Mucosa of gallbladder (tissue), 1 donor: Measurements from ENCODE around the gene ENTPD8. TPM values are rescaled to one million over a fixed set of nuclear protein-coding genes. Genes with fewer than 3 reads are reported as not detected.

Source experiments
- DNase-seq: peaks from one replicate; pipeline ENCODE4 v3.0.0-alpha.2; 2020; ENCODE audit warnings: low spot score
- total RNA-seq: library from RNA; stranded (reverse); gene quantifications from one replicate; pipeline ENCODE4 v1.2.1, GENCODE V29; 2021
- donor health status: DM: no; HTN: no; CAD: no.

Gene ENTPD8
- total RNA-seq, 1 donor from 2014 or later: 27.9 TPM

GRCh38 chr9:137431416-137431931 is 9.7 kb downstream of the ENTPD8 start:
- DNase-seq: no peak

DNA sequence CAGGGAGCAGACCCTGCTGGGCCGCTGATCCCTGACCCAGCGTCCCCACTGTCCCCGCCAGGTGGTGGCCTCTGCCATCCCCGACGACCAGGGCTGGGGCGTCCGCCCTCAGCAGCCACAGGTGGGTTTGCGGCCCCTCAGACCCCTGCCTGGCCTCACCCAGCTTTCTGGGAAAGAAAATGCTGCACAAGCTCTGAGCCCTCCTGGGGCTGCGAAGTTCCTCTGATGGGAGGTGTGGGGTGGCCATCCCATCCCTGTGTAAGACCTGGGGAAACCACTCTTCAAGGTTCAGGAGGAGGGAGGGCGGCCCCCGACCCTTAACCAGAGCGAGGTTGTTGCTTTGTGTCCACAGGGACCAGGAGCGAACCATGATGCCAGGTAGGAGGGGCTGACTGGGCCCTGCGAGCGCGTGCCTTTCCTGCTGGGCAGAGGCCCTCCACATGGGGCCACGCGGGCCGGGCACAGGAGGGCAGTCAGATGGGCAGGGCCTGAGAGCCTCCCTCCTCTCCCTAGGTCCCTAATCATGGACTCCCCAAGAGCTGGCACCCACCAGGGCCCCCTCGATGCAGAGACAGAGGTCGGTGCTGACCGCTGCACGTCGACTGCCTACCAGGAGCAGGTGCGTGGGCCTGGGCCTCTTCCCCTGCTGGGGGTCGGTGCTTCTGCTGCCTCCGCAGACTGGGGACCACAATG is 10.3 kb downstream of the ENTPD8 start:
- no peak for DNase-seq

GRCh38 chr9:137429974-137430722 is 11.0 kb downstream of the ENTPD8 start:
- DNase-seq: no peak

- no peak for DNase-seq
These were observed 11.6 kb downstream of the ENTPD8 start for GRCh38 chr9:137429546-137429890.

DNA sequence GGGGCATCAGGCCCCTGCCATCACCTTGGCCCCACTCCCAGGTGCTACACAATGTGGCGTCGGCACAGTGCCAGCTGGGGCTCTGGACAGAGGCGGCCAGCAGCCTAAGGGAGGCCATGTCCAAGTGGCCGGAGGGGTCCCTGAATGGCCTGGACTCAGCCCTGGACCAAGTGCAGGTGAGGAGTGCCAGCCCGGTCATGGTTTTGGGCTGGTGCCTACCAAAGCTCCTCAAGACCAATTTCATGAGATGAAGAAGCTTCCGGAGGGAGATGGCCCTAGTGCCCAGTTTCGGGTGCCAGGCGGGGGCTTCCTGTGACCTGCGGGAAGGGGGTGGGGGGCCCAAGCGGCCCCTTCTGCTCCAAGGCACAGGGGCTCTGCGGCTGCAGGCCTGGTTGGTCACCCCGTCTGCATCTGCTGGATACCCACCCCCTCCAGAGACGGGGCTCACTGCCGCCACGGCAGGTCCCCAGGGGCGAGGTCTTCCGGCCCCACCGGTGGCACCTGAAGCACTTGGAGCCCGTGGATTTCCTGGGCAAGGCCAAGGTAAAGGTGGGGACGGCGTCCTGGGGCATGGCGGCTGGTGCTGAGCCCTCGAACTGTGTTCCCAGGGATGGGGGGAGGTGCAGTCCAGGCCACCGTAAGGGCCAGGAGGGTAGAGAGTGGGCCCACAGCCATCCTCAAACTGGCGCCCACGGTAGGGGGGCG is 12.2 kb downstream of the ENTPD8 start:
- DNase-seq: no peak

DNA sequence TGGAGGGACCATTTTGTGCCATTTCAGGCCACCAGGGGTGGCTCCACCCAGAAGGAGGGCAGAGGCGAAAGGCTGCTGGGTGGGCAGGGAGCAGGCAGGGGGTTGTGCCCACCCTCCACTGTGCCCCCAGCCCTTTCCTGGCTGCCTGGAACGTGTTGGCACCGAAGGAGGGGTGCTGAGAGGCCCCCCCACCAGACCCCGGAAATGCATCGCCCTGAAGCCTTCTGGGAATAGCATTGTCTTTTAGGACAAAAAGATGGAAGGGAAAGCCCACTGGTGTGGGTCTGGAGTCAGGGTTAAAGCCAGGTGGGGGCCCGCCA is 12.9 kb downstream of the ENTPD8 start:
- DNase-seq: no peak

- no peak for DNase-seq
These were observed 13.5 kb downstream of the ENTPD8 start for GRCh38 chr9:137427454-137428310.

- DNase-seq: no peak
These were observed 15.0 kb downstream of the ENTPD8 start for GRCh38 chr9:137426018-137426681.

GRCh38 chr9:137423514-137424291 is 17.5 kb downstream of the ENTPD8 start:
- DNase-seq: no peak

GRCh38 chr9:137422604-137423513 is 18.3 kb downstream of the ENTPD8 start, which contains the start of the genes EXD3 and NOXA1:
Gene EXD3, minus strand, starts transcription at chr9:137423162. Its CDS starts 27,805 bp downstream, at chr9:137395357.
Gene NOXA1, plus strand, starts transcription at chr9:137423393. Its CDS starts 137 bp downstream, at chr9:137423530.
- peak; percentile 93 for DNase-seq

DNA sequence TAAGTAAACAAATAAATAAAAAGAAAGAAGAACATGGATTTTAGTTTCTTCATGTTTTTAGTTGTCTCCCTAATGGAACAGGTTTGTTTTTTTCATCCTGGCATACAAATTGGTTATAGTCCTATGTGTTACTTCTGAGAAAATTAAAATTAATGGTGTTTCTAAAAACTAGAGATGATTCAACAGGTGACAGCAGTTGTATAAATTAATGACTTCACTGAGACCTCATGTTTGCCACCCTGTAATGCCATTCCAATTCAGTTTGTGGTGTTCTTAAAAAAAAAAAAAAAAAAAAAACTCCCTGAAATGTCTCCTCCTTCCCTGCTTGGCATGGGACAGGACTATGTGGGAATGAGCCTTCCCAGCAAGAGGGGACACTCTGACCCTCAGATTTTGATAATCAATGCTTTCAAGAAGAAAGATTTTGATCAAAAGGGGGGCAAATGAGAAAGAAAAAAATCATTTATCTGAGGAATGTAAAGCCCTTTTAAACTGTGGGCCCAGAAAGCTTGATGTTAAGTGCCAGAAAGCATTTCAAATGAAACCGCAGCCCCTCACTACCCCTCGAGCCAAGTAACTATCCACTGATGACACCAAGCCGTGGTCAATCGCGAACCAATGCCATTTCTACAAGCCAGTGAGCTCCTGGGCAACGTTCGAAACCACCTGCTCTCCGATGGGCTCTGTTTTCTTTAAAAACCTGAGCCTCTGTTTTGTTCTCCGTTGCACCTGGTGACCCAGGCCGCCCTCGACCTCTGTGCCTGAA is 19.1 kb downstream of the ENTPD8 start:
- DNase-seq: no peak

DNA sequence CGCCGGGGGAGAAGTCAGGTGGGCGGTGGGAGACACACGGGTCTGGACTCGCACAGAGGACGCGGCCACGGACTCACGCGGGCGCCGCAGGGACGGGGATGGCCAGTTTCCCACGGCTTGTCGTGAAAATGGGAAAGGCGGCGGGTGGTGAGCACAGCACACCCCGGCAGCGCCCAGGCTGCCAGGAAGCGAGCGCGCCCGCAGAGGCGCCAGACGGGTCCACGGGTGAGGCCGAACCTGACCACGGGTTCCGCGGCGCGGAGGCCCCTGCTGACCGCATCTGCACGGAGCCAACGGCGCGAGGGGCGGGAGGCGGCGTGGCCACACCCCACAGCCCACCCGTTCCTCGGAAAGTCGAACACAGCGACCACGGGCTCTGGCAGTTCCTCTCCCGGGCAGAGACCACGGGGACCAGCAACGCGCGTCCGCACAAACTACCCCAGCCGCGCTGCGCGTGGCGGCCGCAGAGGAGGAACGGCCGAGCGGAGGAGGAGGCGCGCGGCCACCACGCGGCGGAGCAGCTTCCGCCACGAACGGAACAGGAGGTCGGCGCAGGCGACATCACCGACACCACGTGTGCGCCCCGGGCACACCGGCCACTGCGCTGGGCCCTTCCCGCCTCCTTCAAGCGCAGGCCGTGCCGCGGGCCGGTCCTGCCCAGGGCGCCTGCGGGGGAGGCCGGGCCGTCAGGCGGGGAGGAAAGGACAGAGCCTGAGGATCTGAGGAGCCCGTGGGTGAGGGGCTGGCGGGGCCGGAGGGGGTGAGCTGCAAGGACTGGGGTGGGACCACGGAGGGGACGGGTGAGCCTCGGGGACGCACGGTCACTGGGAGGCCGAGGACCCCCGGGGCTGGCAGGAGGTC is 23.8 kb downstream of the ENTPD8 start:
- DNase-seq: no peak

DNA sequence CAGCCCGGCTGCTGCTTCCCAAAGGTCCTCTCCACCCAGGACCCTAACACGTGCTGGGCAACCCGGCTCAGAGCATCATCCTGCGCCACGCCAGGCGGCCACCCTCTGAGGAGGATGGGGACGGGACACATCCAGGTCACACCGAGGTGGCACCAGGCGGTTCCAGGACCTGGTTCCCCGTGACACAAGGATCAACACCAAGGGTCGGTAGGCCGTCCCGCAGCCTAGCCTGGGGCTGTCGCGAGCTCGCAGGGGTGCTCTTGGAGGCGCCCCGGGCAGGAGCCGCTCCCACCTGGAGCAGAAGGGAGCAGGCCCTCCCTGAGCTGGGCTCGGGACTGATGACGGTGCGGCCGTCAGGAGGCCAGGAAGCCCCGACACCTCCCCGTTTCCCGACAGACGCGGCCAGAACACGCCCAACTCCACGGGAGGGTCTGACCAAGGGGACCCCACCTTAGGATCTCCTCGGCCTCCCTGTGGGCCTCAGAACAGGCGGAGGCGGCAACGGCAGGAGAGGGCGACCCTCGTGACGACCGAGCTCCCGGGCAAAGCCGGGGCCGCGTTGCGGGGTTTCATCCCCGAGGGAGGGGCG is 24.5 kb downstream of the ENTPD8 start:
- no peak for DNase-seq

GRCh38 chr9:137416006-137416562 is 25.1 kb downstream of the ENTPD8 start:
- DNase-seq: no peak

- DNase-seq: no peak
These were observed 25.7 kb downstream of the ENTPD8 start for GRCh38 chr9:137415451-137415850.

DNA sequence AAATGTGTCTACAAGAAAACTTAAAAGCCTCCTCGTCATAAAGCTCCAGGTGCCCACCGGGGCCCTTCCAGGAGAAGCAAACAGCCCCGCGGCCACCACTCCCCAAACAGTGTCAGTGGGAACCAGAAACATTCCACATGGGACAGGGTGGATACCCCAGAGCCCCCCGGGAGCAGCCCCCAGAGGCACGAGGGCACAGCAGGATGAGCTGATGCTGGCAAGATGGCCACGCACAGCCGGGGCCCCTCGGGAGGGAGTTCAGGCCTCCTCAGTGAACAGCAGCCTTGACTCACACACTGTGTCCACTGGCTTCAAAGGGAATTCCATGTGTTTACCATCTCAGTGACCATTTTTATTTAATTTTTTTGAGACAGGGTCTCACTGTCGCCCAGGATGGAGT is 28.7 kb downstream of the ENTPD8 start:
- no peak for DNase-seq
